HG02571 (cell line): ENCODE data around the gene C3.

Source experiments
- ATAC-seq: cut with Tn5 transposase; IDR thresholded peaks from one replicate; pipeline ENCODE4 v1.9.1; 2021; ENCODE audit warnings: mild to moderate bottlenecking, moderate library complexity; ENCODE audit not compliant: unreplicated experiment

C3 gene

DNA sequence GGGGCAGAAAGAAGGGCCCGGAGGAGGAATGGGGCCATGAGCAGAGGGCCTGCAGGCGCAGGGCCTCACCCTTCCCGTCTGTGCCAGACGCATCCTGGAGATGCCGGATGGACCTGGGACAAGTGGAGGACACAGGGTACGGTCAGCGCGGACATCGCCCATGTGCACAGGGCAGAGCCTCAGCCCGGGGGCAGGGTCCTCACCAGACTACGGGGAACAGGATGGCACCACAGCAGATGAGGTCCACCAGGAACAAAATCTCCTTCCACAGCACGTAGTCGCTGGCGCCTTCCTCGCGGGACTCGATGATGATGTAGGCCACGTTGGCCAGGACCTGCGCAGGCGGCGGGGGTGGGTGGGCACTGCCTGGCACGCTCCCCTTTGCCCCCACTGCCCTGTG is 11.4 kb upstream of the C3 start:
- ATAC-seq, result no peak

DNA sequence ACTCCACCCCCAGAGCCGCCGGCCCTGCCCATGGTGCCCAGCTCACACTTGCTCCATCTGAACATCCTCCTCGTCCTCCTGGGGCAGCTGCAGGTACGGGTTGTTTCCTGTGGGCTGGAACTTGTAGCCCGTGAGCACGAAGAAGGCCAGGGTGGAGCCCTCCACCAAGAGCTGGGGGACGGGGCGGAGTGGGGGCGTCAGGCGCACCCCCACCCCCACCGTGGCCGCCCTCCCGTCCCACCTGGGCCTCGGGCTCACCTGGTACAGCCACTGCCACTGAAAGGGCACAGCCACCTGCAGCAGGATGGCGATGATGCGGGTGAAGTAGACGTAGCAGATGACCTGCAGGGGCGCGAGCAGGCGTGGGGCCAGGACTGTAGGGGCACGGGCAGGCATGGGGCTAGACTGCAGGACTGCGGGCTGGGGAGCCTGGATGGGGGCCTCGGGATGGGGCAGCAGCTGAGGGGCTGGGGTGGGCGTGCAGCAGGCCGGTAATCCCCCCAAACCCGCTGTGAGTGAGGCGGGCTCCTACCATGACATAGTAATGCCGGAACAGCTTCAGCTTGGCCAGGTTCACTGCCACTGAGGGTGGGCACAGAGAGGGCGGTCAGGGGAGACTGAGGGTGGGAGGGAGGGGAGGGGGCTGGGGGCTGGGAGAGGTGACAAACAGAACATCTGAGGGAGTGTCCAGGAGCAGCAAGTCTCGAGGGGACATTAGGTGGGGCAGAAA is 10.7 kb upstream of the C3 start:
- no peak for ATAC-seq

DNA sequence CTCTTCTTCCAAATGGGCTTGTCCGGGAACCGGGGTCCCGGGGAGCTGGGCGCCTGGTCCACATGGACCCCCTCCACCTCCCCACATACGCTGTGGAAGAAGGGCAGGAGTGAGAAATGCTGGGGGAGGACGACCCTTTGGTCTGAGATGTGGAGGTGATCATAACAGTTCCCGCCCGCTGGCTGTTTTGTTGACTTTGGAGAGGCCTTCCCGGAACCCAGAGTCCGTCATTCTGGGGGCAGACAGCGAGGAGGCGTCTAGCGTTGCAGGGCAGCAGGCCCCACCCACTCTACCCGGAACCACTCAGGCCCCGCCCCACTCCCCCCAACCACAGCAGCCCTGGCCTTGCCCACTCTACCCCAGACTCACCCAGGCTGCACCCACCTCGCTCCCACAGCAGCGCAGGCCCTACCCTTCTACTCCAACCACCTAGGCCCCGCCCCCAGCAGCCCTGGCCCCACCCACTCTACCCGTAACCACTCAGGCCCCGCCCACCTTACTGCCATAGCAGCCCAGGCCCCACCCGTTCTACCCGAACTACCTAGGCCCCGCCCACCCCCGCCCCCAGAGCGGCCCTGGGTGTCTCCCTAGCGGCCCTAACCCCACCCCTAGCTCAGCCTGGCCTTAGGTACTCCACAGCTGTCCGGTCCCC is 9.8 kb upstream of the C3 start:
- ATAC-seq, result no peak

DNA sequence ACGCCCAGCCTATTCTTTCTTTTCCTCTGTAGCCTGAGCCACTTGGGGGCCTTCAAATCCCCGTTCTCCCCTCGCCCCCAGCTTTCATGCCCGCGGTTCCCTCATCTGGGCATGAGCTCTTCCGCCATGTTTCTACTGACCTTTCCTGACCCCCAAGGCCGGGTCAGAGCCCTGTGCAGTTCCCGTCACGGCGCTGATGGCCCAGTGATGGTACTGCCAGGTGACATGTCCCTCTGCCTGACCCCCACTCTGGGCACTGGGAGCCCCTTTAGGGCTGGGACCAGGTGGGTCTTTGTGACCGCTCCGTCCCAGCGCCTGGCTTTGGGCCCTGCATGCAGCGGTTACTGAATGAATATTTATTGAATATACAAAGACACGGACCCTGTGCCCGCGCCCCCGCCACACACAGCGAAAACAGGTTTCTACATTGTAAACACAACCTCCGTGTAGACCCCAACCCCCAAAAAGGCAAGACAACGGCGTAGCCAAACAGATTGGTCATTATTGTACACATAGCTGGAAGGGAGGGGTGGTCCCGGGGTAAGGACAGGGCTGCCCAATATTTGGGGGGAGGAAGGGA is 9.2 kb upstream of the C3 start:
- no peak for ATAC-seq

DNA sequence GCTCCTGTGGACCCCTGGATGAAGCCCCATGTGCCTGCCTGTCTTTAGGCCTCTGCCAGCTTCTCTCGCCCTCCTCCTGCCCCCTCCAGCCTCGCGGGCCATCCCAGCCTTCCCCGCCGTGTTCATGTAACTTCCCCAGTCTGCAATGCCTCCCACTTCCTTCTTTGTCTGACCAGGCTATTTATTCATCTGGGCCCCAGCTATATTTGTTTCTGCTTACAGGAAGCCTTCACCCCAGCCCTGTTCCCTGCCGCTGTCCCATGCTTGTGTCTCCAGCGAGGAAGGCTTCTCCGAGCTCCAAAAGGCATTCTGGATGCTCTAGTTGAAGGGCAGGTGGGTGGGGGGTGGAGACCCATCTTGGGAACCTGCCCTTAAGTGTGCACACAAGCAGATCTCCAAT is 7.9 kb upstream of the C3 start:
- ATAC-seq, result no peak

DNA sequence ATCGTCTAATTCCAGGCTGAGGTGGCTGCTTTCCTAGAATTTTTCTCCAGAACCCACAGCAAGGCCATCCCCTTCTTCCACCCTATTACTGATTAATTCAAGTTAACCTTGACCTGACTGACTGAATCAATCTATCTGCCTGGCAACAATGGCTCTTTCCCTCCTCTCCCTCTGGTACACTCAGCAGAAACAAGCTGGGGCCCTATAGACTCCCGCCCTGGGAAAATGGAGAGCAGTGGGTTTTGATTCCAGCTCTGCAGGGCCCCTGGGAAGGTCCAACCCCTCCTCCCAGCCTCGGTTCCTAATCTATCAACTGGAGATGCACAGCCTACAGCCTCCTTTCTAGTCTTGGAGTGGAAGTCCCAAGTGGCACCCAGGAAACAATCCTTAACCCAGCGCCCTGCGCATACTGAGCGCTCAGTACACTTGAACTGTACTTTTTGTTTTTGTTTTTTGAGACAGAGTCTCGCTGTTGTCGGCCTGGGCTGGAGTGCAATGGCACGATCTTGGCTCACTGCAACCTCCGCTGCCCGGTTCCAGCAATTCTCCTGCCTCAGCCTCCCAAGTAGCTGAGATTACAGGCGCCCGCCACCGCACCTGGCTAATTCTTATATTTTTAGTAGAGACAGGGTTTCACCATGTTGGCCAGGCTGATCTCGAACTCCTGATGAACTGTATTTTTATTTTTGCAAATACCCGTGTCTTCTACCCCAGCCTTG is 5.2 kb upstream of the C3 start:
- ATAC-seq, result no peak

DNA sequence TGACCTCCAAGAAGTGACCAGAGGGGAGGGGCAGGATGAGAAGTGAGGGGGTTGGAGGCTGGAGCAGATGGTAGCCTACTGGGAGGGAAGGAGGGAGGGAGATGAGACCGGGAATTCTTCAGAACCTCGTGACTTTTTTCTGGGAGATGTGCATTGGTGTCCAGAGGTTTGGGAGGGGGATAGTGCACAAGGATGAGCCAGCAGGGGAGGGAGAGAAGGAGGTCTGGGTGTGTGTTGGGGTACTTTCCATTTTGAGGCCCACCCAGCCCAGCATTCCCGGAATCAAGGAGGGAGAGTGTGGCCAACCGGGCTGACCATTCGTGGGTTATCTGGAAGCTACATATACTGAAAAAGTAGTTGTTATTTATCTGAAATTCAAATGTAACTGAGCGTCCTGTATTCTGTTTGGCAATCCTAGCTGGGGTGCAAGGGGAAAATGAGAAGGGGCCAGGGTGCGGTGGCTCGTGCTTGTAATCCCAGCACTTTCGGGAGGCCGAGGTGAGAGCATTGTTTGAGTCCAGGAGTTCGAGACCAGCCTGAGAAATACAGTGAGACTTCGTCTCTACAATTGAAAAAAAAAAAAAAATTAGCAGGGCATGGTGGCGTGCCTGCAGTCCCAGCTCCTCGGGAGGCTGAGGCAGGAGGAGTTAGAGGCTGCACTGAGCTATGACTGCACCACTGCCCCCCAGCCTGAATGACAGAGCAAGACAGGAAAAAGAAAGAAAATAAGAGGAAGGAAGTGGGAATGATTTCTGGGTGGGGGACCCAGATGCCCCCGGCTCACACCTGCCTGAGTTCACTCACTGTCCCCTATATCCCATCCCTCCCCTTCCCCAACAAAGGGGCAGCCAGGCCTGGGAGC is 4.4 kb upstream of the C3 start:
- ATAC-seq, result no peak

DNA sequence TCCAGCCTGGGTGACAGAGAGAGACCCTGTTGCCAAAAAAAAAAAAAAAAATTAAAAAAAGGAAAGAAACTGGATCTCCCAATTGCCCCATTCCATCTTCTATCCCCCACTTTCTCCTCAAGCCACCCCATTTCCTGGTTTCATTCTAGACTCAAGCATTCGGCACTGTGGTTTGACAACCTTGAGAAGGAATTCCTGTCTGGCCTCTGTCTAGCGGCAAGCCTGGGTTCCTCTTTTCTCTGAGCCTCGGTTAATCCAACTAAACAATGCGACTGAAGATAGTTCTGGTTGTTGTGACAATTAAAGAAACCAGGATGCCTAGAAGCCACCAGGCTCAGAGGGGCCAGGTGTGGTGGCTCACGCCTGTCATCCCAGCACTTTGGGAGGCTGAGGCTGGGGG is 3.3 kb upstream of the C3 start:
- no peak for ATAC-seq

DNA sequence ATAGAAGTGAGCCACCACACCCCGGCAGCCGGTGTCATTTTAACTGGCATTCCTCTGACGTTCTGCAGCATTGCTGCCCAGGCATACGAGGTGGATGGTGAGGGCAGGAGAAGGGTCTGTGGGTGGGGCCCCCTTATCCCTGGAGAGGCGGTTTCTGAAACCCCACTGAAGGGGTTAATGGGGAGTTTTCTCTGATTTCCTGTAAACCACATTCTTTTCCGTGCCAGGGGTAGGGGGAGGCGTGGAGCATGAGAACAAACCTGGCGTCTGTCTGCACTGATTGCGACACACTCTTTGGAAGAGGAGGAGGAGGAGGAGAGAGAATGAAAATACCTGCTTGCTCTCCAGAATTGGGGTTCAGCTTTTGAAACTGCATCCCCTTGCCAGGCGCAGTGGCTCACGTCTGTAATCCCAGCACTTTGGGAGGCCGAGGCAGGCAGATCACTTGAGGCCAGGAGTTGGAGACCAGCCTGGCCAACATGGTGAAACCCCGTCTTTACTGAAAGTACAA is 2.7 kb upstream of the C3 start:
- no peak for ATAC-seq

DNA sequence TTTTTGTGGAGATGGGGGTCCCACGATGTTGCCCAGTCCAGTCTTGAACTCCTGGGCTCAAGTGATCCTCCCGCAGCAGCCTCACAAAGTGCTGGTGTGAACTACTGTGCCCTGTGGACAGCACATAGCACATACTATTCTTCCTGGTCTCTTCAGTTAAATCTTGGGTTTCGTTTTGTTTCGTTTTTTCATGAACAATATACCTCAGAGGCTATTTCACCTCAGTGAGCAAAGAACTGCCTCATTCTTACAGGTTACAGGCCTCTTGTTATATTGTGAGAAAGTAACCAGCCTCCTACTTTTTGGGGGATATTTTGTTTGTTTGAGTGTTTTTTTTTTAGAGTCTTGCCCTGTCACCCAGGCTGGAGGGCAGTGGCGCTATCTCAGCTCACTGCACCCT is 1.3 kb upstream of the C3 start:
- ATAC-seq, result no peak

DNA sequence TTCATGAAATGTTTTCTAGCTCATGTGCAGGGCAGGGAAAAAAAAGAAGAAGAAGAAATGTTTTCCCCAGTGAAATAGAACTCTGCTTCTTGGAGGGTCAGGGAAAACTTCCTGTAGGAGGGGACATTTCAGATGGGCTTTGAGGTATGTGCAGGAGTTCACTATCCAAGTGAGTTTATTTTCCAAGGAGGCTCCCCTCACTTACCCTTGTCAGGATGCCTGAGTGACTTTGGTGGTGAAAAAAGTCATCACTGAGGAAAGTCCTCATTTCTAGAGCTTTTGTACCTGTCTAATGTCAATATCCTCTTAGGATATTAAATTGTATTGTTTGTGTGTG is 656 bp upstream of the C3 start:
- no peak for ATAC-seq

DNA sequence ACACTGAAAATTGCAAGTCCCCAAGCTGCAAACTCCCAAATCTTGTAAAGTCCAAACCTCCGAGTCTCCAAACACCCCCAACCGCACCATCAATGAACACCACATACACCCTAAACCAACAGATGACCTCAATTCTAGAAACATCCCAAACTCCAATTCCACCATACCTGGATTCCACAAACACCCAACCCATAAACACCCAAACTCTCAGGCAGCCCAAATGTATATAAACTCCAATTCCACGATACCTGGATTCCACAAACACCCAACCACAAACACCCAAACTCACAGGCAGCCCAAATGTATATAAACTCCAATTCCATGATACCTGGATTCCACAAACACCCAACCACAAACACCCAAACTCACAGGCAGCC is 470 bp downstream of the C3 start:
- no peak for ATAC-seq

DNA sequence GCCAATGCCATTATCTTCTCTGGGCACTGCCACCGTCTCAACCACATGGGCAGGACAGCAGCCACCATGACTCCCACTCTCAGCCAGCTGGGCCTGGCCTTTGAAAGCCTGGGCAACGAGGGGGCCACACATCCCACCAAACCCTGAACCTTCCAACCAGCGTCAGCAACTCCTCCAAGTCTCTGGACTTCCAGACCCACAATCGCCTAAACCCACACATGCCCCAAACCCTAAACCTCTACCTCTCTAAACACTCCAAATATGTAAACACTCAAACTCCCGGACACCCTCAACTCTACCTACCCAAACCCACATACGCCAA is 949 bp downstream of the C3 start:
- no peak for ATAC-seq

DNA sequence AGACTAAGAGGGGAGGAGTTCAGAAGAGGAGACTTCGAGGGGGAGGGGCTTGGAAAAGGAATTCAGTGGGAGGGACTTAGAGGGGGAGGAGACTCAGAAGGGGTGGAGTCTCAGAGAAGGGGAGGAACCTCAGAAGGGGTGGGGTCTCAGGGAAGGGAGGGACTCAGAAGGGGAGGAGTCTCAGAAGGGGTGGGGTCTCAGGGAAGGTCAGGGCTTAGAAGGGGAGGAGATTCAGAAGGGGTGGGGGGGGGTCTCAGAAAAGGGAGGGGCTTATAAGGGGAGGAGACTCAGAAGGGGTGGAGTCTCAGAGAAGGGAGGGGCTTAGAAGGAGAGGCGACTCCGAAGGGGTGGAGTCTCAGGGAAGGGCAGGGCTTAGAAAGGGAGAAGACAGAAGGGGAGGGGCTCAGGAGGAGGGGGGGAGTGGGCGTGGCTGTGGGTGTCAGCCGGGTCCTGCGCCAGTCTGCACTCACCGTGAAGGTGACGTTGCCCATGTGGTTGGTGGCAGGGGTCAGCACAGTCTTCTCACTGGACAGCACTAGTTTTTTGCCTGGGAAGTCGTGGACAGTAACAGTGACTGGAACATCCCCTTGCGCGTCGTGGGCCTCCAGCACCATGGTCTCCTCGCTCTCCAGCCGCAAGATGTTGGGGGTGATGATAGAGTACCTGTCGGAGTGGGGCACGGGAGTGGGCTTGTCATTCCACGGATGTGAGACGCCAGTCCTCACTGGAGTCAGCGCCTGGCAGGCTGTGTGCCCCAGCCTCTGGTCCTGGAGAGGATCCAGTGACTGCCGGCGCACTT is 1.5 kb downstream of the C3 start:
- ATAC-seq, result no peak

DNA sequence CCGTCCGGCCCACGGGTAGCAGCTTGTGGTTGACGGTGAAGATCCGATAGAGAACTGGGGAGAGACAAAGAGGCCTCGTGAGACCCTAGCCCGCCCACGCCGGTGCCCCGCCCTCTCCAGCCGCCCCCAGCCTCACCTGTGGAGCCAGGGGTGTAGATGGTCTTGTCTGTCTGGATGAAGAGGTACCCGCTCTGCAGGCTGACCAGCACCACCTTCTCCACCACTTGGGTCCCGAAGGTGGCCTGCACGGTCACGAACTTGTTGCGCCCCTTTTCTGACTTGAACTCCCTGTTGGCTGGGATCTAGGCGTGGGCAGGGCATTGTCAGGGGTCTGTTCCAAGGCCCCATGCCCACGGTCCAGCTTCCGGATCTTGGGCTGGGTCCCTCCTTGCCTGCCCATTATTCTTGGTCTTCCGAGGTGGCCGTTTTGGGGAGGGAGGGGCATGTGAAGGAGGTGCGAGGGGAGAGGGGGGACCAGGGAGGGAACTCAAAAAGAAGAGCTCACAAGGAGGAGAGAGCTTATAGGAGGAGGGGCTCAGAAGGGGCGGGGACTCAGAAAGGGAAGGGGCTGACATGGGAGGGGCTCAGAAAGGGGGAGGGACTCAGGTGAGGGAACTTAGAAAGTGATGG is 2.2 kb downstream of the C3 start:
- no peak for ATAC-seq

DNA sequence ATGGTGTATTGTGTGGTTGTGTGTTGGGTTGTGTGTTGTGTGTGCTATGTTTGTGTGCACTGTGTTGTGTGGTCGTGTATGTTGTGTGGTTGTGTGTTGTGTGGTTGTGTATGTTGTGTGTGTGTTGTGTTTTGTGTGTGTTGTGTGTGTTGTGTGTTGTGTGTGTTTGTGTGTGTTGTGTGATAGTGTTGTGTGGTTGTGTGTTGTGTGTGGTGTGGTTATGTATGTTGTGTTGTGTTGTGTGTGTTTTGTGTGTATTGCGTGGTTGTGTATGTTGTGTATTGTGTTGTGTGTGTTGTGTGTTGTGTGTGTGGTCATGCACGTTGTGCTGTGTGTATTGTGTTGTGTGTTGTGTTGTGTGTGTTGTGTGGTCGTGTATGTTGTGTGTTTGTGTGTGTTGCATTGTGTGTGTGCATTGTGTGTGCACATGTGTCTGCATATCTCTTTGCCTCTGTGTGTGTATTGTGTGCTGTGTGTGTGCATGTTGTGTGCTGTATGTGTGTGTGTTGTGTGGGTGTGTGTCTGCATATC is 2.9 kb downstream of the C3 start:
- no peak for ATAC-seq

DNA sequence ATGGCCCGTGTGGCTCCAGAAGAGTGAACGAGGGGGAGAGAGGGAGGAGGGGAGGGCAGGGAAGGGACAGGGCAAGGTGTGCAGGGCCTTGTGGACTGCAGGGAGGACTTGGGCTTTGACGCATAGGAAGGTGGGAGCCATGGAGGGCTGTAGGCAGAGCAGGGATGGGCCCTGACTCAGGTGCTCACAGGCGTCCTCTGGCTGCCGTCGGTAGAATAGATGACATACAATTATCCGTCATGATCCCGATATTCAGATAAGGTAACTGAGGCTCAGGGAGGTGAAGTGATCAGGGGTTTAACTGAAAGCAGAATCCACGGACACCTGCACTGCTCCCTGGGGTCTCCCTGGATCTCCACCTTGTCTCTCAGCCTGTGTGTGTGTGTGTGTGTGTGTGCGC is 3.4 kb downstream of the C3 start:
- ATAC-seq, result no peak

DNA sequence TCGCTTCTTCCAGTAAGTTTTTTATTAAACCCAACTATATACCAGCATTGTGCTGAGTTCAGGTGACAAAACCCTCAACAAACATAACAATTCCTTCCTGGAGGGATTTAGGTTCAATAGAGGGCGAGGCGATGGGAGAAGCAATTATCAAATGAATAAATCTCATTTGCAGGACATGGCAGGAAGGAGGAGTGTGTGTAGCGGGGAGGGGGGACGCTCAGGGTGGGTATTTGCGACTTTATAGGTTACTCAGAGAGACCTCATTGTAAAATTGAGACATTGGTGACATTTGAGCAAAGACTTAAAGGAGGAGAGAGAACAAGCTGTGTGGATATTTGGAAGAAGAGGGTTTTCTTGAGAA is 3.9 kb downstream of the C3 start:
- ATAC-seq, result no peak

DNA sequence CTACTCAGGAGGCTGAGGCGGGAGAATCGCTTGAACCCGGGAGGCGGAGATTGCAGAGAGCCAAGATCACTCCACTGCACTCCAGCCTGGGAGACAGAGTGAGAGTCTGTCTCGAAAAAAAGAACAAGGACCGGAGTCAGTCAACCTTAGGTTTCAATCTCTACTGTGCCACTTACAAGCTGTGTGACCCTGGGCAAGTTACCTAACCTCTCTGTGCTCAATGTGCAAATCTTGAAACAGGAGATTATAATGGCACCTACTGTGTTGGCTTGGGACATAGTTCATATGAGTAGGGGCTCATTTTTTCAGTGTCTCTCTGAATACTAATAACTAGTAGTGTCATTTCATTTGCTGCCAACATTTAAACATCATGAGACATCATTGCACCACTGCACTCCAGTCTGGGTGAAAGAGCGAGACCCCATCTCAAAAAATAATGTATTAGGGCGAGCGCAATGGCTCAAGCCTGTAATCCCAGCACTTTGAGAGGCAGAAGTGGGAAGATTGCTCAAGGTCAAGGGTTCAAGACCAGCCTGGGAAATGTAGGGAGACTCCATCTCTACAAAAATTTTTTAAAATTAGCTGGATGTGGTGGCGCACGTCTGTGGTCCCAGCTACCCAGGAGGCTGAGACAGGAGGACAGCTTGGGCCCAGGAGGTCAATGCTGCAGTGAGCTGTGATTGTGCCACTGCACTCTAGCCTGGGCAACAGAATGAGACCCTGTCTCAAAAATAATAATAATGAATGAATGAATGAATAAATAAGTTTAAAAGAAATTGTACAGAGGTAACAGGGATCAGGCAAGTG is 5.5 kb downstream of the C3 start:
- no peak for ATAC-seq
